Effector CD4-positive, alpha-beta T cell (primary cell): ENCODE data around the gene PPARGC1A.

ENCODE experiments used
- DNase-seq: peaks from one replicate; pipeline ENCODE4 v3.0.0-alpha.2; 2020

Gene PPARGC1A

GRCh38 chr4:23878912-23879732 lies 10.7 kb downstream of the PPARGC1A start:
- no peak for DNase-seq

- DNase-seq: no peak
These were observed 11.5 kb downstream of the PPARGC1A start for GRCh38 chr4:23878246-23878891.

GRCh38 chr4:23877758-23878229 lies 12.1 kb downstream of the PPARGC1A start:
- DNase-seq: no peak

- no peak for DNase-seq
These were observed 13.3 kb downstream of the PPARGC1A start for GRCh38 chr4:23876418-23877089.

GRCh38 chr4:23875317-23875716 lies 14.5 kb downstream of the PPARGC1A start:
- no peak for DNase-seq

- no peak for DNase-seq
These were observed 15.3 kb downstream of the PPARGC1A start for GRCh38 chr4:23874536-23874901.

- no peak for DNase-seq
These were observed 15.9 kb downstream of the PPARGC1A start for GRCh38 chr4:23873717-23874535.

- DNase-seq: no peak
These were observed 18.4 kb downstream of the PPARGC1A start for GRCh38 chr4:23871426-23871825.

- DNase-seq: no peak
These were observed 23.3 kb downstream of the PPARGC1A start for GRCh38 chr4:23866450-23867075.

- no peak for DNase-seq
These were observed 27.9 kb downstream of the PPARGC1A start for GRCh38 chr4:23861897-23862296.

- no peak for DNase-seq
These were observed 28.9 kb downstream of the PPARGC1A start for GRCh38 chr4:23860919-23861318.

- DNase-seq: no peak
These were observed 32.4 kb downstream of the PPARGC1A start for GRCh38 chr4:23857367-23857959.

- DNase-seq: no peak
These were observed 33.2 kb downstream of the PPARGC1A start for GRCh38 chr4:23856630-23857029.

- DNase-seq: no peak
These were observed 33.8 kb downstream of the PPARGC1A start for GRCh38 chr4:23855912-23856605.

- no peak for DNase-seq
These were observed 35.7 kb downstream of the PPARGC1A start for GRCh38 chr4:23853986-23854660.

- no peak for DNase-seq
These were observed 38.4 kb downstream of the PPARGC1A start for GRCh38 chr4:23851464-23851863.

- DNase-seq: no peak
These were observed 42.7 kb downstream of the PPARGC1A start for GRCh38 chr4:23847158-23847557.

GRCh38 chr4:23844961-23845360 lies 44.9 kb downstream of the PPARGC1A start:
- no peak for DNase-seq

GRCh38 chr4:23839279-23839678 lies 50.6 kb downstream of the PPARGC1A start:
- no peak for DNase-seq

- DNase-seq: no peak
These were observed 51.2 kb downstream of the PPARGC1A start for GRCh38 chr4:23838607-23839006.

- no peak for DNase-seq
These were observed 51.7 kb downstream of the PPARGC1A start for GRCh38 chr4:23838131-23838530.
